B cell (primary cell): Measurements from ENCODE around the gene AFF1. TPM values are rescaled to one million over a fixed set of nuclear protein-coding genes. Genes with fewer than 3 reads are reported as not detected.

Experiments
- ATAC-seq: fragments of 200-7000 bp; cut with Tn5 transposase; one replicate; pipeline ENCODE4 v1.10.0; 2021; ENCODE audit warnings: low read depth, mild to moderate bottlenecking, moderate number of reproducible peaks, moderate library complexity
- CTCF ChIA-PET: fragments of 350-600 bp; sonication (Branson Sonifier 250); formaldehyde crosslinking; loops from one replicate; lab custom pipeline; 2021; ENCODE audit warnings: antibody characterized with exemption, inconsistent platforms; lab: Charles Lee
- POLR2A ChIA-PET: fragments of 350-600 bp; sonication (Branson Sonifier 250); formaldehyde crosslinking; loops from one replicate; lab custom pipeline; 2021; ENCODE audit warnings: antibody characterized with exemption; lab: Charles Lee
- DNase-seq: peaks from one replicate; pipeline ENCODE4 v3.0.0; 2013
- H2AFZ ChIP-seq: 2 replicates; pipeline ENCODE4 v1.6.1; 2012; ENCODE audit warnings: mild to moderate bottlenecking, low read depth, low read length; ENCODE audit not compliant: insufficient read depth, poor library complexity, severe bottlenecking
- H3K27ac ChIP-seq, 2 donors: 1 replicate in 1 of 2; 2 replicates in 1 of 2; pipeline ENCODE4 v1.5.1; 2012 to 2013; ENCODE audit warnings: low read length in 2 of 2, mild to moderate bottlenecking in 2 of 2, moderate library complexity in 1 of 2
- H3K27me3 ChIP-seq, 4 experiments: fragments of 200-600 bp in 1 of 4; sonication (generic) in 1 of 4; replicated peaks in 1 of 4; 1 replicate in 2 of 4; 2 replicates in 2 of 4; pipeline versions ENCODE4 v1.6.1 to v1.7.0; 2013 to 2016; ENCODE audit warnings: low read length in 3 of 4, mild to moderate bottlenecking in 2 of 4, mixed read lengths in 1 of 4, moderate library complexity in 1 of 4; ENCODE audit not compliant: insufficient read depth in 4 of 4, control insufficient read depth in 3 of 4; ENCODE audit errors: control extremely low read depth in 1 of 4
- H3K36me3 ChIP-seq, 2 experiments: replicated peaks in 1 of 2; 1 replicate in 1 of 2; 2 replicates in 1 of 2; pipeline versions ENCODE4 v1.6.1 to v1.7.1; 2013; ENCODE audit warnings: low read length in 1 of 2; ENCODE audit not compliant: insufficient read depth in 2 of 2, control insufficient read depth in 1 of 2; ENCODE audit errors: control extremely low read depth in 1 of 2, extremely low read depth in 1 of 2
- H3K4me1 ChIP-seq, 2 donors: fragments of 200-600 bp in 1 of 2; sonication (generic) in 1 of 2; 1 replicate in 1 of 2; 2 replicates in 1 of 2; pipeline versions ENCODE4 v1.5.1 to v1.6.1; 2013 to 2017; ENCODE audit warnings: low read length in 2 of 2; ENCODE audit not compliant: control insufficient read depth in 2 of 2, insufficient read depth in 2 of 2
- H3K4me2 ChIP-seq: replicated peaks from 2 replicates; pipeline ENCODE3; 2012; ENCODE audit warnings: mild to moderate bottlenecking, low read depth, low read length; ENCODE audit not compliant: poor library complexity, severe bottlenecking
- H3K4me3 ChIP-seq, 5 experiments: fragments of 200-600 bp in 1 of 5; sonication (generic) in 1 of 5; 1 replicate in 3 of 5; 2 replicates in 2 of 5; pipeline versions ENCODE4 v1.5.1 to v1.7.0; 2011 to 2016; ENCODE audit warnings: low read length in 4 of 5, mild to moderate bottlenecking in 4 of 5, low read depth in 2 of 5, control low read depth in 1 of 5, moderate library complexity in 1 of 5; ENCODE audit not compliant: insufficient read depth in 1 of 5; ENCODE audit errors: control extremely low read depth in 1 of 5, extremely low read depth in 1 of 5
- H3K79me2 ChIP-seq: fragments of 200-600 bp; sonication (generic); one replicate; pipeline ENCODE4 v1.6.0; 2016; ENCODE audit warnings: low read length; ENCODE audit not compliant: control insufficient read depth, insufficient read depth
- H3K9ac ChIP-seq: fragments of 200-600 bp; sonication (generic); 2 replicates; pipeline ENCODE4 v1.6.1; 2017; ENCODE audit warnings: mild to moderate bottlenecking, low read length, moderate library complexity
- H3K9me3 ChIP-seq, 3 donors: one replicate each; pipeline versions ENCODE4 v1.6.1 to v1.7.1; 2013; ENCODE audit warnings: low read length in 2 of 3; ENCODE audit not compliant: control insufficient read depth in 2 of 3, insufficient read depth in 1 of 3; ENCODE audit errors: control extremely low read depth in 1 of 3
- H4K20me1 ChIP-seq: 2 replicates; pipeline ENCODE4 v1.6.0; 2012; ENCODE audit warnings: mild to moderate bottlenecking, low read length; ENCODE audit not compliant: insufficient read depth, control insufficient read depth, poor library complexity, severe bottlenecking
- H3K27ac Mint-ChIP-seq: one replicate; pipeline ENCODE4 v1.8.0; 2021; ENCODE audit warnings: mixed read lengths
- H3K27me3 Mint-ChIP-seq: one replicate; pipeline ENCODE4 v1.8.0; 2021; ENCODE audit warnings: mixed read lengths
- H3K4me1 Mint-ChIP-seq: one replicate; pipeline ENCODE4 v1.8.0; 2021; ENCODE audit warnings: mixed read lengths
- H3K4me3 Mint-ChIP-seq: one replicate; pipeline ENCODE4 v1.8.0; 2021; ENCODE audit warnings: mixed read lengths
- H3K9me3 Mint-ChIP-seq: one replicate; pipeline ENCODE4 v1.8.0; 2022; ENCODE audit warnings: mixed read lengths; ENCODE audit not compliant: insufficient read depth
- EZH2 ChIP-seq: IDR thresholded peaks from 2 replicates; pipeline ENCODE4 v1.6.1; 2012; ENCODE audit warnings: borderline replicate concordance, low read depth, mild to moderate bottlenecking, moderate library complexity, low read length; ENCODE audit not compliant: insufficient read depth, poor library complexity, severe bottlenecking
- WGBS: methylation state at CpG from one replicate; pipeline ENCODE4 v1.1.5; 2013; ENCODE audit warnings: missing lambda C conversion rate; ENCODE audit not compliant: insufficient coverage; 5-methylcytosine and 5-hydroxymethylcytosine counted together
- intact Hi-C: fragments of 100-400 bp; cut with micrococcal nuclease; formaldehyde crosslinking; loops from one replicate; pipeline ENCODE4 v1.10.0; 2022
- polyA plus RNA-seq: library from polyadenylated mRNA; depleted of rRNA; stranded (reverse); fragments of >200 nt; gene quantifications from 2 replicates; pipeline ENCODE4 v1.2.3, GENCODE V29; 2012
- total RNA-seq, 2 donors: library from RNA; stranded (reverse); fragments of 120-200 nt in 1 of 2; gene quantifications; 1 replicate in 1 of 2; 2 replicates in 1 of 2; pipeline versions ENCODE4 v1.2.3 to v1.2.4, GENCODE V29; 2013 to 2022
- TF ChIP-seq, protein P1 (sequence below): fragments of 200-600 bp; IDR thresholded peaks from one replicate; pipeline ENCODE4 v1.8.0; 2022; ENCODE audit warnings: antibody characterized with exemption, mild to moderate bottlenecking

Gene AFF1
- total and polyA plus RNA-seq, 2 donors (not counting 1 experiment from before 2014, with no cell fraction given): 15.3 to 135 TPM

DNA sequence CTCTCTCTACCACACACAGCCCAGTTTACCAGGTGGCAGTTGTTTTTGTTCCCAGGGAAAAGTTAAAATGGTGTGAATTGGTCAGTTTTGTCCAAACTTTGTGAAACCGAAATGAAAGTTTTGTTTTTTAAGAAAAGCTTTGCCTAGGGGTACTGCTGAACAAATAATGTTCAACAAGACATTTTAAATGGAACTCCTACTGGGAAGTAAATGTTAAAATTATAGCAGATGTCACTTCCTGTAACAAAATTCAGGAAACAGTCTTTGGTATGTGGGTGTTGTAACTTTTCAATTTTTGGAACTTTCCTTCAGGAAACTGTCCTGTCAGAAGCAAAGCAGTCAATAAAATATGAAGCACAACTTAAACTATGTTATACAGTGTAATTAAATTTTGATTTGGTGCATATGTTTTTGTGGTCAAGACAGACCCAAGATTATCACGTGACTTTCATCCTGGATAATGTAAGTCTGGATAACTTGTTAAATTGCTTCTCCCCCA, 79.5 kb downstream of the AFF1 start:
- no peaks in the 10 kb centered on the region for H3K9me3 Mint-ChIP-seq
- H3K4me3 Mint-ChIP-seq: peak overlapping the region; percentile 19
- Histone ChIP-seq H3K27me3 (no peaks in the 10 kb centered on the region), H3K9me3 (peaks cover 0 to 1% (median 0%) of the 10 kb centered on the region in 3 donors), H3K4me2 (peak overlapping the region; percentile 9), H3K9ac (no peak overlapping the region), H2AFZ (no peak overlapping the region), H3K79me2 (peaks cover 100% of the 10 kb centered on the region), H4K20me1 (peaks cover 27% of the 10 kb centered on the region), H3K4me1 (peaks cover 36 to 75% of the 10 kb centered on the region in 2 donors), H3K36me3 (no peaks in the 10 kb centered on the region), H3K27ac (no peak overlapping the region), H3K4me3 (no peak overlapping the region)
- ATAC-seq: no peak
- H3K27ac Mint-ChIP-seq: no peak overlapping the region
- DNase-seq: no peak
- ChIA-PET POLR2A (interaction anchor here (0.5 to 0.8 kb wide), 3 partner anchors 16 to 1473 kb away, joined by 3 to 5 read pairs (median 4); no protein-coding TSS in a partner anchor), CTCF (interaction anchor here (0.6 to 0.8 kb wide), 2 partner anchors 80 to 91 kb away, joined by 3 to 4 read pairs; partner anchors contain the start of gene AFF1)
- intact Hi-C loops: no loop called here
- H3K27me3 Mint-ChIP-seq: no peaks in the 10 kb centered on the region
- H3K4me1 Mint-ChIP-seq: peaks cover 83% of the 10 kb centered on the region
- TF ChIP-seq, protein P1, sequence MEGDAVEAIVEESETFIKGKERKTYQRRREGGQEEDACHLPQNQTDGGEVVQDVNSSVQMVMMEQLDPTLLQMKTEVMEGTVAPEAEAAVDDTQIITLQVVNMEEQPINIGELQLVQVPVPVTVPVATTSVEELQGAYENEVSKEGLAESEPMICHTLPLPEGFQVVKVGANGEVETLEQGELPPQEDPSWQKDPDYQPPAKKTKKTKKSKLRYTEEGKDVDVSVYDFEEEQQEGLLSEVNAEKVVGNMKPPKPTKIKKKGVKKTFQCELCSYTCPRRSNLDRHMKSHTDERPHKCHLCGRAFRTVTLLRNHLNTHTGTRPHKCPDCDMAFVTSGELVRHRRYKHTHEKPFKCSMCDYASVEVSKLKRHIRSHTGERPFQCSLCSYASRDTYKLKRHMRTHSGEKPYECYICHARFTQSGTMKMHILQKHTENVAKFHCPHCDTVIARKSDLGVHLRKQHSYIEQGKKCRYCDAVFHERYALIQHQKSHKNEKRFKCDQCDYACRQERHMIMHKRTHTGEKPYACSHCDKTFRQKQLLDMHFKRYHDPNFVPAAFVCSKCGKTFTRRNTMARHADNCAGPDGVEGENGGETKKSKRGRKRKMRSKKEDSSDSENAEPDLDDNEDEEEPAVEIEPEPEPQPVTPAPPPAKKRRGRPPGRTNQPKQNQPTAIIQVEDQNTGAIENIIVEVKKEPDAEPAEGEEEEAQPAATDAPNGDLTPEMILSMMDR: no peak
- TF ChIP-seq EZH2: no peak
- no CpG with 5 or more reads among the region's 2 CpGs for whole genome bisulfite sequencing

DNA sequence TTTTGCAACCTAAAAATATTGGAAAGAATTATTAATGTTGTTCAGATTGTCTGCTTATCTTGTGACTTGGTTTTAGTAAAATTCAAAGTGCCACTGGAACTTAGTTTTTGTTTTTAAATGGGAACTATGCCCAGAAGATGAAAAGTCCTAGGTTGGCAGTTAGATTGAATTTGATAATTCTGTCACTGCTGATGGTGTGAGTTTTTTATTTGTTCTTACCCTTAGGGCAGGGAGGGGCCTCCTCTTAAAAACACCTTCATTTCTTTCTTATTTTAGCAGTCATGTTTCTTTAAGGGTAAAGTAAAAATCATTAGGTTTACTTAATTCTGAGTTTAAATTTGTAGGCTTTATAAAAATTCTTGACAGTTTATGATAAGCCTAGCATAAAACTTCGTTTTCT, 80.6 kb downstream of the AFF1 start:
- Mint-ChIP-seq H3K4me1 (peaks cover 83% of the 10 kb centered on the region), H3K27ac (no peak overlapping the region), H3K4me3 (no peak overlapping the region), H3K9me3 (no peaks in the 10 kb centered on the region), H3K27me3 (no peaks in the 10 kb centered on the region)
- ATAC-seq (no peak), DNase-seq (no peak)
- no peak overlapping the region for H3K4me3 ChIP-seq
- H3K79me2 ChIP-seq: peaks cover 99% of the 10 kb centered on the region
- H4K20me1 ChIP-seq: peaks cover 19% of the 10 kb centered on the region
- no peak overlapping the region for H3K27ac ChIP-seq
- H3K36me3 ChIP-seq: no peaks in the 10 kb centered on the region
- peaks cover 37 to 77% of the 10 kb centered on the region in 2 donors for H3K4me1 ChIP-seq
- TF ChIP-seq, protein P1: no peak
- TF ChIP-seq EZH2: no peak
- peaks cover 0 to 1% (median 0%) of the 10 kb centered on the region in 3 donors for H3K9me3 ChIP-seq
- POLR2A ChIA-PET: no interaction called here
- CTCF ChIA-PET: no interaction called here
- peak overlapping the region; percentile 7 for H3K4me2 ChIP-seq
- H2AFZ ChIP-seq: no peak overlapping the region
- H3K9ac ChIP-seq: no peak overlapping the region
- intact Hi-C loops: no loop called here
- WGBS: 50% methylated on average over 1 of the region's 1 CpG
- no peaks in the 10 kb centered on the region for H3K27me3 ChIP-seq
